ENCODE measurements around the gene CYTH1.

Gene CYTH1

GRCh38 chr17:78734793-78735641, 47.1 kb downstream of the CYTH1 start:
- DNase-seq: no peak

GRCh38 chr17:78732354-78732753, 49.7 kb downstream of the CYTH1 start:
- no peak for DNase-seq

- no peak for DNase-seq
These were observed 50.2 kb downstream of the CYTH1 start for GRCh38 chr17:78731904-78732303.

- no peak for DNase-seq
These were observed 52.4 kb downstream of the CYTH1 start for GRCh38 chr17:78729641-78730040.

GRCh38 chr17:78728495-78728894, 53.6 kb downstream of the CYTH1 start:
- no peak for DNase-seq

- no peak for DNase-seq
These were observed 54.4 kb downstream of the CYTH1 start for GRCh38 chr17:78727476-78728229.

GRCh38 chr17:78727057-78727456, 55.0 kb downstream of the CYTH1 start:
- DNase-seq: no peak

GRCh38 chr17:78726513-78726912, 55.6 kb downstream of the CYTH1 start:
- no peak for DNase-seq

GRCh38 chr17:78725448-78726021, 56.5 kb downstream of the CYTH1 start:
- DNase-seq: peak in 1 of 2 donors; percentile 49

GRCh38 chr17:78724999-78725398, 57.1 kb downstream of the CYTH1 start:
- no peak for DNase-seq

GRCh38 chr17:78724544-78724943, 57.5 kb downstream of the CYTH1 start:
- DNase-seq: no peak

- no peak for DNase-seq
These were observed 58.1 kb downstream of the CYTH1 start for GRCh38 chr17:78723957-78724356.

GRCh38 chr17:78723001-78723796, 58.9 kb downstream of the CYTH1 start:
- DNase-seq: no peak

GRCh38 chr17:78722246-78722761, 59.8 kb downstream of the CYTH1 start:
- no peak for DNase-seq

GRCh38 chr17:78719630-78720298, 62.3 kb downstream of the CYTH1 start:
- no peak for DNase-seq

GRCh38 chr17:78718575-78719208, 63.4 kb downstream of the CYTH1 start:
- DNase-seq: no peak

- DNase-seq: no peak
These were observed 64.6 kb downstream of the CYTH1 start for GRCh38 chr17:78717431-78717980.

GRCh38 chr17:78716814-78717393, 65.2 kb downstream of the CYTH1 start:
- no peak for DNase-seq

- DNase-seq: no peak
These were observed 65.8 kb downstream of the CYTH1 start for GRCh38 chr17:78716292-78716691.

- DNase-seq: no peak
These were observed 66.2 kb downstream of the CYTH1 start for GRCh38 chr17:78715876-78716275.
